ENCODE results near the gene ABHD8. TPM values are rescaled to one million over a fixed set of nuclear protein-coding genes. Genes with fewer than 3 reads are reported as not detected.
A peak's percentile ranks its signal among the peaks of the same experiment; 100 is the strongest.

The ABHD8 gene
- total and polyA plus RNA-seq, 2 of the 13 experiments (the other 11 are each of a cell fraction or from before 2014, with no cell fraction given): 6.3 to 7.2 TPM

DNA sequence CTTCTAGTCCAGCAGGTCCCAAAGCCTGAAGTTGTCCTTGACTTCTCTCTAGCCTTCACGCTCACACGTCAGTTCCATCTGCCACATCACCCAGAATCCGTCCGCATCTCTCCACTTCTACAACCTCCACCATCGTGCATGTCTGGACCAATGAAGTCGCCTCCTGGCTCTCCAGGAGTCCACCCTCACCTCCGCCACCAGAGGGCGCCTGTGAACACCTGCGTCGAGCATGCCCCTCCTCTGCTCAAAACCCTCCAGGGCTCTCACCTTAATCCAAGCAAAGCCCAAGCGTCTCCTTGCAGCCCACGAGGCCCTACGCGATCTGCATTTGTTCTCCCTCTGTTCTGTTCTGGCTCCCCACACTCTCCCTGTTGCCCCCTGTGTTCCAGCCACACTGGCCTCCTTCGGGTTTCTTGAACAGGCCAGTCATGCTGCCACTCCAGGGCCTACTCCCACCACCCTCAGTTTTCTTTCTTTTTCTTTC, 42.3 kb downstream of the ABHD8 start (continued):
- TF ChIP-seq ZHX2 (IDR thresholded peaks at IDR 0.05; ENCODE audit: low read depth): no peak
- TF ChIP-seq ZHX2 (CRISPR knock-in tag; IDR thresholded peaks at IDR 0.05; ENCODE audit: borderline replicate concordance): no peak
- no peak for TF ChIP-seq RELA (CRISPR knock-in tag; IDR thresholded peaks at IDR 0.05)
- peak; percentile 65; the same call in 1 of the 2 replicates for TF ChIP-seq GATAD1 (CRISPR knock-in tag; IDR thresholded peaks at IDR 0.05)
- no peak for TF ChIP-seq NFKBIZ (CRISPR knock-in tag; IDR thresholded peaks at IDR 0.05)
- TF ChIP-seq KLF11 (CRISPR knock-in tag; IDR thresholded peaks at IDR 0.05): no peak
- peak; percentile 90; the same call in 1 of the 2 replicates for TF ChIP-seq U2AF2 (IDR thresholded peaks at IDR 0.05; ENCODE audit: low read depth, low read length)
- TF ChIP-seq ISL2 (CRISPR knock-in tag; IDR thresholded peaks at IDR 0.05): no peak
- no peak for TF ChIP-seq FOXA1 (IDR thresholded peaks at IDR 0.05)
- no peak for TF ChIP-seq FOXA1 (CRISPR knock-in tag; IDR thresholded peaks at IDR 0.05)
- TF ChIP-seq, protein P1, sequence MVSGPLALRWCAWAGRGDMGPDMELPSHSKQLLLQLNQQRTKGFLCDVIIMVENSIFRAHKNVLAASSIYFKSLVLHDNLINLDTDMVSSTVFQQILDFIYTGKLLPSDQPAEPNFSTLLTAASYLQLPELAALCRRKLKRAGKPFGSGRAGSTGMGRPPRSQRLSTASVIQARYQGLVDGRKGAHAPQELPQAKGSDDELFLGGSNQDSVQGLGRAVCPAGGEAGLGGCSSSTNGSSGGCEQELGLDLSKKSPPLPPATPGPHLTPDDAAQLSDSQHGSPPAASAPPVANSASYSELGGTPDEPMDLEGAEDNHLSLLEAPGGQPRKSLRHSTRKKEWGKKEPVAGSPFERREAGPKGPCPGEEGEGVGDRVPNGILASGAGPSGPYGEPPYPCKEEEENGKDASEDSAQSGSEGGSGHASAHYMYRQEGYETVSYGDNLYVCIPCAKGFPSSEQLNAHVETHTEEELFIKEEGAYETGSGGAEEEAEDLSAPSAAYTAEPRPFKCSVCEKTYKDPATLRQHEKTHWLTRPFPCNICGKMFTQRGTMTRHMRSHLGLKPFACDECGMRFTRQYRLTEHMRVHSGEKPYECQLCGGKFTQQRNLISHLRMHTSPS (CRISPR knock-in tag; IDR thresholded peaks at IDR 0.05; ENCODE audit: low read depth): no peak
- TF ChIP-seq TARDBP (CRISPR knock-in tag; IDR thresholded peaks at IDR 0.05): no peak
- TF ChIP-seq, protein P2, sequence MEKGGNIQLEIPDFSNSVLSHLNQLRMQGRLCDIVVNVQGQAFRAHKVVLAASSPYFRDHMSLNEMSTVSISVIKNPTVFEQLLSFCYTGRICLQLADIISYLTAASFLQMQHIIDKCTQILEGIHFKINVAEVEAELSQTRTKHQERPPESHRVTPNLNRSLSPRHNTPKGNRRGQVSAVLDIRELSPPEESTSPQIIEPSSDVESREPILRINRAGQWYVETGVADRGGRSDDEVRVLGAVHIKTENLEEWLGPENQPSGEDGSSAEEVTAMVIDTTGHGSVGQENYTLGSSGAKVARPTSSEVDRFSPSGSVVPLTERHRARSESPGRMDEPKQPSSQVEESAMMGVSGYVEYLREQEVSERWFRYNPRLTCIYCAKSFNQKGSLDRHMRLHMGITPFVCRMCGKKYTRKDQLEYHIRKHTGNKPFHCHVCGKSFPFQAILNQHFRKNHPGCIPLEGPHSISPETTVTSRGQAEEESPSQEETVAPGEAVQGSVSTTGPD (CRISPR knock-in tag; IDR thresholded peaks at IDR 0.05): no peak
- TF ChIP-seq, protein P3, sequence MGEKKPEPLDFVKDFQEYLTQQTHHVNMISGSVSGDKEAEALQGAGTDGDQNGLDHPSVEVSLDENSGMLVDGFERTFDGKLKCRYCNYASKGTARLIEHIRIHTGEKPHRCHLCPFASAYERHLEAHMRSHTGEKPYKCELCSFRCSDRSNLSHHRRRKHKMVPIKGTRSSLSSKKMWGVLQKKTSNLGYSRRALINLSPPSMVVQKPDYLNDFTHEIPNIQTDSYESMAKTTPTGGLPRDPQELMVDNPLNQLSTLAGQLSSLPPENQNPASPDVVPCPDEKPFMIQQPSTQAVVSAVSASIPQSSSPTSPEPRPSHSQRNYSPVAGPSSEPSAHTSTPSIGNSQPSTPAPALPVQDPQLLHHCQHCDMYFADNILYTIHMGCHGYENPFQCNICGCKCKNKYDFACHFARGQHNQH (CRISPR knock-in tag; IDR thresholded peaks at IDR 0.05): peak; percentile 72; the same call in 1 of the 2 replicates
- TF ChIP-seq DNMT3B (CRISPR knock-in tag; conservative IDR thresholded peaks at IDR 0.05): no peak
- TF ChIP-seq CREB1 (IDR thresholded peaks at IDR 0.05): peak; percentile 20; the same call in 1 of the 2 replicates
- no peak for TF ChIP-seq CREB1 (CRISPR knock-in tag; IDR thresholded peaks at IDR 0.05)
- no peak for TF ChIP-seq ZNF274 (CRISPR knock-in tag; IDR thresholded peaks at IDR 0.05)
- peak; percentile 37; the same call in 1 of the 2 replicates for TF ChIP-seq BCL6 (CRISPR knock-in tag; IDR thresholded peaks at IDR 0.05)
- no peak for TF ChIP-seq PHF5A (CRISPR knock-in tag; IDR thresholded peaks at IDR 0.05; ENCODE audit: low read depth, unreplicated experiment)
- no peak for TF ChIP-seq ARHGAP35 (CRISPR knock-in tag; IDR thresholded peaks at IDR 0.05; ENCODE audit: borderline replicate concordance)
